Mesenteric fat pad (tissue), 1 donor: ENCODE results near the gene NBR1. TPM values are rescaled to one million over a fixed set of nuclear protein-coding genes. Genes with fewer than 3 reads are reported as not detected.
"Not testable (repeated sequence)": the region's sequence is repeated elsewhere in the genome, so short reads cannot be mapped to it uniquely, and the experiment has no call there.

ENCODE experiments used
- DNase-seq: peaks from one replicate; pipeline ENCODE4 v3.0.0-alpha.2; 2020; ENCODE audit warnings: low spot score
- long read RNA-seq: library from polyadenylated mRNA; unstranded; transcript quantifications from one replicate; pipeline ENCODE4 v2.0.0, GENCODE V29; 2020
- total RNA-seq: library from RNA; stranded (reverse); fragmentation: NEBNext Ultra II Directional; extraction: Animal tissue kit (Norgen Biotek cat#: 25700); gene quantifications from one replicate; pipeline ENCODE4 v1.2.1, GENCODE V29; 2021
- donor health status: DM: yes; HTN: yes; CAD: no.

Gene NBR1, protein sequence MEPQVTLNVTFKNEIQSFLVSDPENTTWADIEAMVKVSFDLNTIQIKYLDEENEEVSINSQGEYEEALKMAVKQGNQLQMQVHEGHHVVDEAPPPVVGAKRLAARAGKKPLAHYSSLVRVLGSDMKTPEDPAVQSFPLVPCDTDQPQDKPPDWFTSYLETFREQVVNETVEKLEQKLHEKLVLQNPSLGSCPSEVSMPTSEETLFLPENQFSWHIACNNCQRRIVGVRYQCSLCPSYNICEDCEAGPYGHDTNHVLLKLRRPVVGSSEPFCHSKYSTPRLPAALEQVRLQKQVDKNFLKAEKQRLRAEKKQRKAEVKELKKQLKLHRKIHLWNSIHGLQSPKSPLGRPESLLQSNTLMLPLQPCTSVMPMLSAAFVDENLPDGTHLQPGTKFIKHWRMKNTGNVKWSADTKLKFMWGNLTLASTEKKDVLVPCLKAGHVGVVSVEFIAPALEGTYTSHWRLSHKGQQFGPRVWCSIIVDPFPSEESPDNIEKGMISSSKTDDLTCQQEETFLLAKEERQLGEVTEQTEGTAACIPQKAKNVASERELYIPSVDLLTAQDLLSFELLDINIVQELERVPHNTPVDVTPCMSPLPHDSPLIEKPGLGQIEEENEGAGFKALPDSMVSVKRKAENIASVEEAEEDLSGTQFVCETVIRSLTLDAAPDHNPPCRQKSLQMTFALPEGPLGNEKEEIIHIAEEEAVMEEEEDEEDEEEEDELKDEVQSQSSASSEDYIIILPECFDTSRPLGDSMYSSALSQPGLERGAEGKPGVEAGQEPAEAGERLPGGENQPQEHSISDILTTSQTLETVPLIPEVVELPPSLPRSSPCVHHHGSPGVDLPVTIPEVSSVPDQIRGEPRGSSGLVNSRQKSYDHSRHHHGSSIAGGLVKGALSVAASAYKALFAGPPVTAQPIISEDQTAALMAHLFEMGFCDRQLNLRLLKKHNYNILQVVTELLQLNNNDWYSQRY
- total RNA-seq = 57.1 TPM
- long read RNA-seq, partial matches to known transcripts = 33 of 51 reads
- long read RNA-seq, other reads (novel, unspliced or antisense) = 18 of 51 reads

DNA sequence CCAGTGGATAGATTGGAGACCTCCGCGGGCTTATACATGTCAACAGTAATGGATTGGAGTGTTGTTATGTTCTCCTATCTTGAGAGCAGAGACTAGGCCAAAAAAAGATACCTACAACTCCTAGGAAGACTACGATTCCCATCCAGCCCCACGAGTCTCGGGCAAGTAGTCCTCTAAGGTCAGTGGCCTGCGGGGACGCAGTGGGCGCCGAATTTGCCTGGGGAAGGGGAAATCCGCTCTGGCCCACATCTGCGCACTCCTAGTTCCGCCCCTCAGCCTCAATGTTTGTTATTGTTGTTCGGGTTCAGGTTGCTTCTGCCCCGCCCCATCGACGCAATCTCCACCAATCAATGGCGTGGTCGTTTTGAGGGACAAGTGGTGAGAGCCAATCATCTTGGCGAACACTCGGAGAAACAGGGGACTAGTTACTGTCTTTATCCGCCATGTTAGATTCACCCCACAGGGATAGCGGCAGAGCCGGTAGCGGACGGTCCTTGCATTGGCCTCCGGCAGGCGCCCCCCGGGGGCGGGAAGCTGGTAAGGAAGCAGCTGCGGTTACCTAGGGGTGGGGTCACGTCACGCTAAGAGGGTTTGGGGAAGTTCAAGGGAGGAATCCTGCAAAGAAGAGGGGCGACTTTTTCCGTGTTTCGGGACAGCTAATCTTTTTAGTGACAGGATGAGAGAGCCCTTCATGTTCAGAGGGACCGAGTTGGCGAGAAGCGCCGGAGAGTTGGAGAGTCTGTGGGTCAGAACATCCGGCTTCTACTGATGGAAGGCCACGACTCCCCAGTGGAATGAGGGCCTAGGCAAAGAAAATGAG, at the start of gene NBR1:
Gene NBR1, plus strand, starts transcription at position 449 of the 820 bp plus-strand sequence. CDS start 4,586 bp downstream, outside the sequence.
- DNase-seq = peak; percentile 93

DNA sequence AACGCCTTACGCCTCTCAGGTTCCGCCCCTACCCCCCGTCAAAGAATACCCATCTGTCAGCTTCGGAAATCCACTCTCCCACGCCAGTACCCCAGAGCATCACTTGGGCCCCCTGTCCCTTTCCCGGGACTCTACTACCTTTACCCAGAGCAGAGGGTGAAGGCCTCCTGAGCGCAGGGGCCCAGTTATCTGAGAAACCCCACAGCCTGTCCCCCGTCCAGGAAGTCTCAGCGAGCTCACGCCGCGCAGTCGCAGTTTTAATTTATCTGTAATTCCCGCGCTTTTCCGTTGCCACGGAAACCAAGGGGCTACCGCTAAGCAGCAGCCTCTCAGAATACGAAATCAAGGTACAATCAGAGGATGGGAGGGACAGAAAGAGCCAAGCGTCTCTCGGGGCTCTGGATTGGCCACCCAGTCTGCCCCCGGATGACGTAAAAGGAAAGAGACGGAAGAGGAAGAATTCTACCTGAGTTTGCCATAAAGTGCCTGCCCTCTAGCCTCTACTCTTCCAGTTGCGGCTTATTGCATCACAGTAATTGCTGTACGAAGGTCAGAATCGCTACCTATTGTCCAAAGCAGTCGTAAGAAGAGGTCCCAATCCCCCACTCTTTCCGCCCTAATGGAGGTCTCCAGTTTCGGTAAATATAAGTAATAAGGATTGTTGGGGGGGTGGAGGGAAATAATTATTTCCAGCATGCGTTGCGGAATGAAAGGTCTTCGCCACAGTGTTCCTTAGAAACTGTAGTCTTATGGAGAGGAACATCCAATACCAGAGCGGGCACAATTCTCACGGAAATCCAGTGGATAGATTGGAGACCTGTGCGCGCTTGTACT, 45.7 kb upstream of the NBR1 start, which contains the start of gene BRCA1:
Gene BRCA1, minus strand, starts transcription at position 232 of the 834 bp plus-strand sequence. CDS start 1,268 bp downstream, outside the sequence.
- peak; percentile 93 for DNase-seq

DNA sequence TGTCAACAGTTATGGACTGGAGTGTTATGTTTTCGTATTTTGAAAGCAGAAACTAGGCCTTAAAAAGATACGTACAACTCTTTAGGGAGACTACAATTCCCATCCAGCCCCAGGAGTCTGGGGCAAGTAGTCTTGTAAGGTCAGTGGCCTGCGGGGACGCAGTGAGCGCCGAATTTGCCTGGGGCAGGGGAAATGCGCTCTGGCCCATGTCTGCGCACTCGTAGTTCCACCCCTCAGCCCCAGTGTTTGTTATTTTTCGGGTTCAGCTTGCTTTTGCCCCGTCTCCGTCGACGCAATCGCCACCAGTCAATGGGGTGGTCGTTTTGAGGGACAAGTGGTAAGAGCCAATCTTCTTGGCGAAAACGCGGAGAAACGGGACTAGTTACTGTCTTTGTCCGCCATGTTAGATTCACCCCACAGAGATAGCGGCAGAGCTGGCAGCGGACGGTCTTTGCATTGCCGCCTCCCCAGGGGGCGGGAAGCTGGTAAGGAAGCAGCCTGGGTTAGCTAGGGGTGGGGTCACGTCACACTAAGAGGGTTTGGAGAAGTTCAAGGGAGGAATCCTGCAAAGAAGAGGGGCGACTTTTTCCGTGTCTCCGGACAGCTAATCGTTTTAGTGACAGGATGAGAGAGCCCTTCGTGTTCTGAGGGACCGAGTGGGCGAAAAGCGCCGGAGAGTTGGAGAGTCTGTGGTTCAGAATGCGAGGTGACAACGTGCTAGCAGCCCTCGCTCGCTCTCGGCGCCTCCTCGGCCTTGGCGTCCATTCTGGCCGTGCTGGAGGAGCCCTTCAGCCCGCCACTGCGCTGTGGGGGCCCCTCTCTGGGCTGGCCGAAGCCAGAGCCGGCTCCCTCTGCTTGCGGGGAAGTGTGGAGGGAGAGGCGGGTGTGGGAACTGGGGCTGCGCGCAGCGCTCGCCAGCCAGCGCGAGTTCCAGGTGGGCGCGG, 44.8 kb upstream of the NBR1 start:
- peak; percentile 74 for DNase-seq

DNA sequence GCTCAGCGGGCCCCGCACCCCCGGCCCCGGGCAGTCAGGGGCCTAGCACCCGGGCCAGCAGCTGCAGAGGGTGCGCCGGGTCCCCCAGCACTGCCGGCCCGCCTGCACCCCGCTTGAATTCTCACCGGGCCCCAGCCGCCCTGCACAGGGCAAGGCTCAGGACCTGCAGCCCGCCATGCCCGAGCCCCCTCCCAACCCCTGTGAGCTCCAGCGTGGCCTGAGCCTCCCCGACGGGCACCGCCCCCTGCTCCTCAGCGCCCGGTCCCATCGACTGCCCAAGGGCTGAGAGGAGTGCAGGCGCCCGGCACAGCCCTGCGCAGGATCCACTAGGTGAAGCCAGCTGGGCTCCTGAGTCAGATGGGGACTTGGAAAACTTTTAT, 44.1 kb upstream of the NBR1 start:
- peak; percentile 81 for DNase-seq

DNA sequence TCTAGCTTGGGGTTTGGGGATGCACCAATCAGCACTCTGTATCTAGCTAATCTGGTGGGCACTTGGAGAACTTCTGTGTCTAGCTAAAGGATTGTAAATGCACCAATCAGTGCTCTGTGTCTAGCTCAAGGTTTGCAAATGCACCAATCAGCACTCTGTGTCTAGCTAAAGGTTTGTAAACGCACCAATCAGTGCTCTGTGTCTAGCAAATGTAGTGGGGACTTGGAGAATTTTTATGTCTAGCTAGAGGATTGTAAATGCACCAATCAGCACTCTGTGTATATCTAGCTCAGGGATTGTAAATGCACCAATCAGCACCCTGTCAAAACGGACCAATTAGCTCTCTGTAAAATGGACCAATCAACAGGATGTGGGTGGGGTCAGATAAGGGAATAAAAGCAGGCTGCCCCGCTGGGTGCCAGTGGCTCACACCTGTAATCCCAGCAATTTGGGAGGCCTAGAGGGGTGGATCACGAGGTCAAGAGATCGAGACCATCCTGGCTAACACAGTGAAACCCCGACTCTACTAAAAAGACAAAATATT, 43.6 kb upstream of the NBR1 start:
- peak; percentile 26 for DNase-seq

DNA sequence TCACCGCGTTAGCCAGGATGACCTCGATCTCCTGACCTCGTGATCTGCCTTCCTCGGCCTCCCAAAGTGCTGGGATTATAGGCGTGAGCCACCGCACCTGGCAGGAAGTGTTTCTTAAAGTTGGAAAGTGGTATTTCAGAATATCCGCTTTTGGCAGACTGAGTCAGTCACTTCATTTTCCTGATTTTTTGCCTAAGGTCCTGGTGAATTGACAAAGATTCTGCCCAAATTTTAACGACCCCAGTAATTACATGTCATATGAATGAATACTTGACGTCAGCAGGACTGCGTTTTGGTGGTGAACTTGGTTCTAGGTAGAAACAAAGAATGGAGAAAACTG, 41.4 kb upstream of the NBR1 start:
- no peak for DNase-seq

DNA sequence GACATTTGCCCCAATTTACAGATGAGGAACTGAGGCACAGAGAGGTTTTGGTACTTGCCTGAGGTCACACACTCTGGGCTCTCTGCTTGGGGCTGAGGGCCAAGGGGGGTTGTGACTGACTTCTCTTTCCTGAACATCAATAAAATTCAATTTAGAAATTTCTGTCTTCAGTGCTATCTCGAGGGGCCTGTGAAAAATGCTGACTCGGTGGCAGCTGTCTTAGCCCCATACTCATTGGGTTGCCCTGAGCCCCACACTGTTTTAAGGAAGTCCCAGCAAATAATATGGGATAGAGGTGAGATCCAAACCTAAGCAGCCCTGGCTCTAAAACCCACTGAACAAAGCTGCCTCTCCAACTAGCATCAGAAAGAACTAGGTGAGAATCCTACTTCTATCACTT, 38.9 kb upstream of the NBR1 start:
- no peak for DNase-seq

DNA sequence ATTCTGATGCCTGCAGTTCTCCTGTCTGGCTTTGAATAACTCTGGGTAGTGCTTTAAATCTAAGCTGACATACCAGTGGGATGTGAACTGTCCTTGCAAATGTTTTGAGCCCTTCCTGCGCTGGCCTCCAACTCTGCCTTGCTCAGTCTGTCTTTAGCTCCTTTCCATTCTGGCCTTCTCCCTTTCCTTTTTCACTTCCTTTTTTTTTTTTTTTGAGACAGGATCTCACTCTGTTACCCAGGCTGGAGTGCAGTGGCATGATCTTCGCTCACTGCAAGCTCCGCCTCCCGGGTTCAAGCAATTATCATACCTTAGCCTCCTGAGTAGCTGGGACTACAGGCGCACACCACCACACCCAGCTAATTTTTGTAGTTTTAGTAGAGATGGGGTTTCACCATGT, 37.6 kb upstream of the NBR1 start:
- DNase-seq = not testable (repeated sequence)

DNA sequence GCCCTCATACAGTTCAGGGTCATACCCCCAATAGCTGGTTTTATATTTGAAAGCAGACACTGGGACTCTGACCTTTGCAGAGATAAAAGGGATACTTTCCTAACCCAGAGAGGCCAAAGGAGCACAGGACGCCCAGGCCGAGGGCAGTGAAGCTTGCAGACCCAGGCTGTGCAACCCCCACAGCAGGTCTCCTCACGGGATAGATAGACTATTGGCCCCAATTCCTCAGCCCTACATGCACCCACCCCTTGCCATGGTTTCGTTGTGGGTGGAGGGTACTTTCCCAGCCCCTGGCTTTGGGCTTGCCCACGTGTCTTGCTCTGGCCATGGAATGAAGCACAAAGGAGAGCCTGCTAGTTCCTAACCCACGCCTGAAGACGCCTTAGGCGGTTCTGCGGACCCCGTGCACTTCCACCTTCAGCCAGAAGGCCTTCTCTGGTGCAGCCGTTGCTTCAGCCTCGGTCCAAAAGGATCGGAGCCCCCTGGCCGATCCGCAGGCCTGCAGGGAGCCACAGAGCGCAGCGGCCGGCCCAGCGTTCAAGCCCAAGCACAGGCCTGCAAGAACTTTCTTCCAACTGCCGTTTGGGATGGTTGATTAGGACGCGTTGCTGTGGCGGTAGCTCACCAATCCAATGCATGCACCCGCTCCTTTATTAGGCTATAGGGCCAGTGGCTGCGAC, 36.1 kb upstream of the NBR1 start:
- DNase-seq = peak; percentile 73

DNA sequence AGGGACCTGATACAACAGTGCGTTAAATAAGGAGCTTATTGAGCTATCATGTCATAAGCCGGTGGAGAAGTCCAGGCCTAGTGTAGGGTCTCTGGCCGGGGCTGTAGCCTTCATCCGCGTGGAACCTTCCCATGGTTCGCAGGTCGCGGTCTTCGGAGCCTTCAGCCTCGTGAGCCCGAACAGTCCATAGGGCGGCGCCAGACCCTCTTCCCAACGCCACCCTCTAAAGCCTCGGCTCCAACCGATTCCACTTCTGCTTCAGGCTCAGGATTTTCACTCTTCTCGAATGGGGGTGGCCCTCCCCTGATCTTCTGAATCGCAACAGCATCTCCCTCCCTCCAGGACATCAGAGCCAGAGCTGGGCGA, 35.6 kb upstream of the NBR1 start:
- peak; percentile 75 for DNase-seq

DNA sequence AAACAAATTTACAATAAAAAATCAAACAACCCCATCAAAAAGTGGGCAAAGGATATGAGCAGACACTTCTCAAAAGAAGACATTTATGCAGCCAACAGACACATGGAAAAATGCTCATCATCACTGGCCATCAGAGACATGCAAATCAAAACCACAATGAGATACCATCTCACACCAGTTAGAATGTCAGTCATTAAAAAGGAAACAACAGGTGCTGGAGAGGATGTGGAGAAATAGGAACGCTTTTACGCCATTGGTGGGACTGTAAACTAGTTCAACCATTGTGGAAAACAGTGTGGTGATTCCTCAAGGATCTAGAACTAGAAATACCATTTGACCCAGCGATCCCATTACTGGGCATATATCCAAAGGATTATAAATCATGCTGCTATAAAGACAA, 34.4 kb upstream of the NBR1 start:
- DNase-seq = not testable (repeated sequence)

DNA sequence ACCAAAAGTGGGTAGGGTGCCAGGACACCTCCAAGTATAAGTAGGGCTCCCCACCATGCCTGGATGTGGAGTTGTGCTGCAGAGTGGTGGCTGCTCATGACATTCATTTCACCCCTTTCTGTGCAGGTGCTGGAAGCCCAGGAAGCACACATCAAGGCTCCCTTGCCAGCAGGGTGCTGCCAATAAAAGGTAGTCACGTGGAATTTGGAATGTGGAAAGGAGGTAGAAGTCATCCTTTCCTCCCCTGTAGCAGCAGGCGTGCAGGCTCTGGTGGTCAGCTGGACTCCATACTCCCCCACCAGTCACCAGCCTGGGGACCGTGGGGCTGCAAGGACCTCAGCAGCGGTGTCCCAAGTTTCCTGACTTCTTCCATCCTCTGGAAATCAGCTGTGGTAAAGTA, 32.5 kb upstream of the NBR1 start:
- DNase-seq = peak; percentile 41

DNA sequence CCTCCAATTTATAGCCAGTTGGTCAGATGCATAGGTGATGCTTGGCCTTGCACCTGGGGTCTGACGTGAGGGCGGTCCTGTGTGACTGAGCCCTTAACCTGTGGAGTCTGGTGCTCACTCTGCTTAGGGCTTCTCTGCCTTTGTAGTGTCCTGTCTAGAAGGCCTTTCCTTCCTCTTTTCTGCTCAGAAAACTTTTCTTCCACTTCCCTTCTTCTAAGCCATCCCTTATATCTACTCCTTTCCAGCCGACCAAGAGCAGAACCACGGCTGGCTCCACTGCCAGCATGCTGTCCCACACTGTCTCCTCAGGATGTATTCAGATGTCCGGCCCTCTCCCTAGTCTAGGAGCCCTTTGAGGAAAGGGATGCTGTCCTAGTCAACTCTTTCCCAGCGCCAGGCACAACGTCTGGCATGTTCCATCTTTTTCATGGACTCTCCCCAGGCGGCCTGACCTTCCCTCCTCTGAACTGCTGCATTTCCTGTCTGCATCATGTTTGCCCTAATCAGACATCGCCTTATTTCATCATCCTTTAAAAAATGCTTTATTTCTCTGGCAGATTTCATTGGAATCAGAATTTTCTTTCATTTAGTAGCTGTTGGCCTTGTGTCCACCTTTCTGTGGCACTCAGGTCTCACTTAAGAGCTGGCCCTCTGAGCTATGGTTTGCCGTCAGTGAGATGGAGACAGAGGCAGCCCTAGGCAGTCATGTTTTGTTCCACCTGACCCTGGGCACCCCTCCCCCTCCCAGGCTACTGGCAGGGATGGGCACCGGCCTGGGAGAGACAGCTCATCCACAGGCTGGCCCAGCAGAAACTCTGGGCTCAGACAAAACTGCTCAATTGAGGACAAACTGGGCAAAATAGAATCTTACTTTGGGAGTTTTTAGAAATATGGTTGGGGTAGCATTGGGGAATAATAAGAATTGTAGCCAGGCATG, 30.4 kb upstream of the NBR1 start:
- DNase-seq = no peak

DNA sequence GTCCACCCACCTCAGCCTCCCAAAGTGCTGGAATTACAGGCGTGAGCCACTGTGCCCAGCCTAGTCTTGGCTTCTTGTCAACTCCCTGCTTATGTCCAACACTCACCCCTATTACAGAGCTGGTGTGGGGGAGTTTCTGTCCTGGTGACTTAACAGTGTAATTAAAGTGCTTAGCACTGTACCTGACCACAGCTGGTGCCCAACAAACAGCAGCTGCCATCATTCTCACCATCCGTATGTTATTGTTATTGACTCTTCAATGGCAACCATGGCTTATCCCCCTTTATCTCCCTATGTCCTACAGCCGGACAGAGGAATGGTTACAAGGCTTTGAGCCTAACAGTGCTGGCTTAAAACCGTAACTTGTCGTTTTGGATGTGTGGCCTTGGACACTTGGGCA, 28.9 kb upstream of the NBR1 start:
- DNase-seq = no peak

DNA sequence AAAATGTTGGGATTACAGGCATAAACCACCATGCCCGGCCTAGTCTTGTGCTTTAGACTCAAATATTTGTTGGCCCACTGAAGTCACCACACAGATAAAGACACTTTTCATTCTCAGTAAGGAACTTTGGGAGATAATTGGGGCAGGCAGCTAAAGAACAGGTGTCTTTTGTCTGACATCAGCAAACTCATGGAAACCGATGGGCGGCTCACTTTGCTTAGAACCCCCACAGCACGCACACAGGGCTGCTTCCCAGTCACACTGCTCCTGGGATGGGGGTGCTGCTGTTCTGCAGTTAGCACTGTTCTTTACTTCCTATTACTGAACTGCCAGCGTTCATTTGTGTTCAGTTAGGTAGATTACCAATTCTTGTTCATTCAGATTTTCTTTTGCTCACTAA, 27.8 kb upstream of the NBR1 start:
- no peak for DNase-seq

DNA sequence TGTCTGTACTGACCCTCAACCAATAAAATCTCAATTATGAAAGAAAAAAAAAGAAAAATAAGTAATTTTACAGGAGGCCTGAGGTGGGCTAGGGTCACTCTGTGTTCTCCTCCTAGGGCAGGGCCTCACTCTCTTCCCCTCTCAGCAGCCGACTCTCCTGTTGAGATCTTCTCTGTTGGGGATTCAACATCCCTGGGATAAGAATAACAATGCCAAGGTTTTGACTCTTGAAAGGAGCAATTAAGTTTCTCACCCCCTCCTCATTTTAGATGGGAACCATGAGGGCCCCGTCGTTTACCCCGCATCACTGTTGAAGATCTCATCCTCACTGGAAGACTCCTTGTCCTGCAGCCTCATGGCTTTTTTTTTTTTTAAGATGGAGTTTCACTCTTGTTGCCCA, 24.4 kb upstream of the NBR1 start:
- DNase-seq = no peak

DNA sequence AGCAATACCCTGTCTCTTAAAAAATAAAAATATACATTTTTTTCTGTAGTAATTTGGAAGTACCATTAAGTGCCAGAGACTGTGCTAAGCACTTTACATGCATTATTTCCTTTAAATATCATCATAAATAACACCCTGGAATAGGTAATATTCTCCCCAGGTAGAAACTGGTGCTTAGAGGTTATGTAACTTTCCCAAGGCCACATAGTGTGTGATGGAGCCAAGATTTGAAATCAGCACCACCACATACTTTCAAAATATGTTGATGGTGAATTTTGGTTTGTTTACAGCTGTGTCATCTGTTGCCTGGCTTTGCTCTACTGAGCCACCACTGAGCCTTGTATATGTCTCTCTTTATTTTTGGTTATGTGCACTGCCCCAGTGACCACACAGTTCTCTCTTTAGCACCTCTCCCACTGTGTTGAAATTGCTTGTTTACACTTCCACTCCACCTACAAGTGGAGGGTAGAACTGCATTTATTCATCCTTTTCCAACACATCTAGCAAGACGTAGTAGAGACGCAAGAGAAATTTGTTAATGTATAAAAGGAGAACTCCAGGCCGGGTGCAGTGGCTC, 19.0 kb upstream of the NBR1 start:
- DNase-seq = no peak
